GM12878 (cell line): ENCODE measurements around the gene RBM26. TPM values are rescaled to one million over a fixed set of nuclear protein-coding genes. Genes with fewer than 3 reads are reported as not detected.

ENCODE experiments used
- ETV6 ChIP-seq, 2 experiments: fragments of 450-650 bp in 1 of 2; IDR thresholded peaks in 1 of 2; conservative IDR thresholded peaks in 1 of 2; 2 replicates each; pipeline ENCODE4 v1.6.1; 2014; ENCODE audit warnings: antibody characterized with exemption in 1 of 2, borderline replicate concordance in 1 of 2, low read depth in 1 of 2, mild to moderate bottlenecking in 1 of 2, moderate library complexity in 1 of 2
- IKZF1 ChIP-seq: fragments of 450-650 bp; conservative IDR thresholded peaks from 2 replicates; pipeline ENCODE4 v1.6.1; 2017; ENCODE audit warnings: antibody characterized with exemption, mild to moderate bottlenecking
- MYC ChIP-seq: IDR thresholded peaks from 2 replicates; pipeline ENCODE4 v1.6.1; 2011; ENCODE audit warnings: mild to moderate bottlenecking, low read length, moderate library complexity, inconsistent platforms; ENCODE audit not compliant: insufficient read depth, insufficient replicate concordance, insufficient read length, severe bottlenecking
- NR2C2 ChIP-seq: IDR thresholded peaks from 2 replicates; pipeline ENCODE4 v1.6.1; 2011; ENCODE audit warnings: borderline replicate concordance, low read depth; ENCODE audit not compliant: control insufficient read depth, insufficient read length
- NRF1 ChIP-seq: conservative IDR thresholded peaks from 2 replicates; pipeline ENCODE4 v1.6.1; 2011; ENCODE audit warnings: mild to moderate bottlenecking, low read depth, low read length, improper control_type of control experiment
- SREBF2 ChIP-seq: IDR thresholded peaks from 2 replicates; pipeline ENCODE4 v1.6.1; 2012; ENCODE audit warnings: mild to moderate bottlenecking, low read length
- ZNF384 ChIP-seq: IDR thresholded peaks from 2 replicates; pipeline ENCODE4 v1.6.1; 2012; ENCODE audit warnings: low read depth, mild to moderate bottlenecking, low read length, improper control_type of control experiment, borderline replicate concordance
- polyA plus RNA-seq, 11 experiments: library from polyadenylated mRNA; depleted of rRNA in 4 of 11; unstranded in 6 of 11; stranded (reverse) in 5 of 11; fragments of >200 nt; fragmentation: Nextera tagmentation in 4 of 11; fragmentation: Illumina TruSeq in 1 of 11; extraction: Ambion mirVana in 4 of 11; extraction: Trizol in 1 of 11; gene quantifications; 1 replicate in 1 of 11; 2 replicates in 10 of 11; pipeline versions ENCODE4 v1.2.1 to v1.2.3, GENCODE V29; 2011 to 2016; ENCODE audit warnings: inconsistent platforms in 2 of 11, missing spikeins in 2 of 11, low read depth in 1 of 11
- total RNA-seq, 4 experiments: library from RNA; depleted of rRNA in 3 of 4; stranded (reverse); fragments of >200 nt in 3 of 4; fragmentation: Illumina TruSeq in 1 of 4; extraction: Trizol in 1 of 4; gene quantifications; 2 replicates each; pipeline versions ENCODE4 v1.2.1 to v1.2.3, GENCODE V29; 2013 to 2021
- TF ChIP-seq, protein P1 (sequence below): fragments of 450-650 bp; IDR thresholded peaks from 2 replicates; pipeline ENCODE4 v1.6.1; 2016; ENCODE audit warnings: mild to moderate bottlenecking, moderate library complexity, borderline replicate concordance
- TF ChIP-seq, protein P2 (sequence below): fragments of 150-350 bp; IDR thresholded peaks from 2 replicates; pipeline ENCODE4 v1.6.1; 2016; ENCODE audit warnings: low read depth, low read length
- TF ChIP-seq, protein P3 (sequence below), 3 experiments: IDR thresholded peaks in 2 of 3; conservative IDR thresholded peaks in 1 of 3; 2 replicates each; pipeline ENCODE4 v1.5.1; 2011; ENCODE audit warnings: low read depth in 3 of 3, low read length in 3 of 3, mild to moderate bottlenecking in 3 of 3, control low read depth in 2 of 3, moderate library complexity in 2 of 3, inconsistent platforms in 1 of 3, mixed read lengths in 1 of 3; ENCODE audit not compliant: control insufficient read depth in 2 of 3, insufficient read depth in 1 of 3; ENCODE audit errors: extremely low read depth in 1 of 3
- TF ChIP-seq, protein P4 (sequence below): fragments of 450-650 bp; IDR thresholded peaks from 2 replicates; pipeline ENCODE4 v1.6.1; 2017; ENCODE audit warnings: mild to moderate bottlenecking, low read depth, inconsistent platforms; ENCODE audit not compliant: poor library complexity, severe bottlenecking
- TF ChIP-seq, protein P5 (sequence below): fragments of 450-650 bp; IDR thresholded peaks from 2 replicates; pipeline ENCODE4 v1.6.1; 2018; ENCODE audit warnings: mild to moderate bottlenecking, low read depth, moderate library complexity; ENCODE audit not compliant: partially characterized antibody

The RBM26 gene
- total and polyA plus RNA-seq, 10 of the 15 experiments (the other 5 are each of a cell fraction or from before 2014, with no cell fraction given): 17.6 to 71.3 (median 38.9) TPM

GRCh38 chr13:79448413-79448812 is 42.4 kb upstream of the RBM26 start (continued):
- TF ChIP-seq, protein P1, sequence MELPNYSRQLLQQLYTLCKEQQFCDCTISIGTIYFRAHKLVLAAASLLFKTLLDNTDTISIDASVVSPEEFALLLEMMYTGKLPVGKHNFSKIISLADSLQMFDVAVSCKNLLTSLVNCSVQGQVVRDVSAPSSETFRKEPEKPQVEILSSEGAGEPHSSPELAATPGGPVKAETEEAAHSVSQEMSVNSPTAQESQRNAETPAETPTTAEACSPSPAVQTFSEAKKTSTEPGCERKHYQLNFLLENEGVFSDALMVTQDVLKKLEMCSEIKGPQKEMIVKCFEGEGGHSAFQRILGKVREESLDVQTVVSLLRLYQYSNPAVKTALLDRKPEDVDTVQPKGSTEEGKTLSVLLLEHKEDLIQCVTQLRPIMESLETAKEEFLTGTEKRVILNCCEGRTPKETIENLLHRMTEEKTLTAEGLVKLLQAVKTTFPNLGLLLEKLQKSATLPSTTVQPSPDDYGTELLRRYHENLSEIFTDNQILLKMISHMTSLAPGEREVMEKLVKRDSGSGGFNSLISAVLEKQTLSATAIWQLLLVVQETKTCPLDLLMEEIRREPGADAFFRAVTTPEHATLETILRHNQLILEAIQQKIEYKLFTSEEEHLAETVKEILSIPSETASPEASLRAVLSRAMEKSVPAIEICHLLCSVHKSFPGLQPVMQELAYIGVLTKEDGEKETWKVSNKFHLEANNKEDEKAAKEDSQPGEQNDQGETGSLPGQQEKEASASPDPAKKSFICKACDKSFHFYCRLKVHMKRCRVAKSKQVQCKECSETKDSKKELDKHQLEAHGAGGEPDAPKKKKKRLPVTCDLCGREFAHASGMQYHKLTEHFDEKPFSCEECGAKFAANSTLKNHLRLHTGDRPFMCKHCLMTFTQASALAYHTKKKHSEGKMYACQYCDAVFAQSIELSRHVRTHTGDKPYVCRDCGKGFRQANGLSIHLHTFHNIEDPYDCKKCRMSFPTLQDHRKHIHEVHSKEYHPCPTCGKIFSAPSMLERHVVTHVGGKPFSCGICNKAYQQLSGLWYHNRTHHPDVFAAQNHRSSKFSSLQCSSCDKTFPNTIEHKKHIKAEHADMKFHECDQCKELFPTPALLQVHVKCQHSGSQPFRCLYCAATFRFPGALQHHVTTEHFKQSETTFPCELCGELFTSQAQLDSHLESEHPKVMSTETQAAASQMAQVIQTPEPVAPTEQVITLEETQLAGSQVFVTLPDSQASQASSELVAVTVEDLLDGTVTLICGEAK: no peak
- TF ChIP-seq, protein P2, sequence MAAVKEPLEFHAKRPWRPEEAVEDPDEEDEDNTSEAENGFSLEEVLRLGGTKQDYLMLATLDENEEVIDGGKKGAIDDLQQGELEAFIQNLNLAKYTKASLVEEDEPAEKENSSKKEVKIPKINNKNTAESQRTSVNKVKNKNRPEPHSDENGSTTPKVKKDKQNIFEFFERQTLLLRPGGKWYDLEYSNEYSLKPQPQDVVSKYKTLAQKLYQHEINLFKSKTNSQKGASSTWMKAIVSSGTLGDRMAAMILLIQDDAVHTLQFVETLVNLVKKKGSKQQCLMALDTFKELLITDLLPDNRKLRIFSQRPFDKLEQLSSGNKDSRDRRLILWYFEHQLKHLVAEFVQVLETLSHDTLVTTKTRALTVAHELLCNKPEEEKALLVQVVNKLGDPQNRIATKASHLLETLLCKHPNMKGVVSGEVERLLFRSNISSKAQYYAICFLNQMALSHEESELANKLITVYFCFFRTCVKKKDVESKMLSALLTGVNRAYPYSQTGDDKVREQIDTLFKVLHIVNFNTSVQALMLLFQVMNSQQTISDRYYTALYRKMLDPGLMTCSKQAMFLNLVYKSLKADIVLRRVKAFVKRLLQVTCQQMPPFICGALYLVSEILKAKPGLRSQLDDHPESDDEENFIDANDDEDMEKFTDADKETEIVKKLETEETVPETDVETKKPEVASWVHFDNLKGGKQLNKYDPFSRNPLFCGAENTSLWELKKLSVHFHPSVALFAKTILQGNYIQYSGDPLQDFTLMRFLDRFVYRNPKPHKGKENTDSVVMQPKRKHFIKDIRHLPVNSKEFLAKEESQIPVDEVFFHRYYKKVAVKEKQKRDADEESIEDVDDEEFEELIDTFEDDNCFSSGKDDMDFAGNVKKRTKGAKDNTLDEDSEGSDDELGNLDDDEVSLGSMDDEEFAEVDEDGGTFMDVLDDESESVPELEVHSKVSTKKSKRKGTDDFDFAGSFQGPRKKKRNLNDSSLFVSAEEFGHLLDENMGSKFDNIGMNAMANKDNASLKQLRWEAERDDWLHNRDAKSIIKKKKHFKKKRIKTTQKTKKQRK: no peak
- TF ChIP-seq ETV6 (conservative IDR thresholded peaks at IDR 0.05 in 1 of 2, IDR thresholded peaks at IDR 0.05 in 1 of 2; ENCODE audit: borderline replicate concordance in 1 of 2, low read depth in 1 of 2) (peak in 1 of 2 experiments; percentile 79; a peak in 2 of 4 replicates), SREBF2 (no peak), NRF1 (no peak), MYC (no peak), NR2C2 (no peak), ZNF384 (no peak), IKZF1 (0 out of 2 replicates have a peak, but pooled peaks have one; percentile 30)
- TF ChIP-seq, protein P3, sequence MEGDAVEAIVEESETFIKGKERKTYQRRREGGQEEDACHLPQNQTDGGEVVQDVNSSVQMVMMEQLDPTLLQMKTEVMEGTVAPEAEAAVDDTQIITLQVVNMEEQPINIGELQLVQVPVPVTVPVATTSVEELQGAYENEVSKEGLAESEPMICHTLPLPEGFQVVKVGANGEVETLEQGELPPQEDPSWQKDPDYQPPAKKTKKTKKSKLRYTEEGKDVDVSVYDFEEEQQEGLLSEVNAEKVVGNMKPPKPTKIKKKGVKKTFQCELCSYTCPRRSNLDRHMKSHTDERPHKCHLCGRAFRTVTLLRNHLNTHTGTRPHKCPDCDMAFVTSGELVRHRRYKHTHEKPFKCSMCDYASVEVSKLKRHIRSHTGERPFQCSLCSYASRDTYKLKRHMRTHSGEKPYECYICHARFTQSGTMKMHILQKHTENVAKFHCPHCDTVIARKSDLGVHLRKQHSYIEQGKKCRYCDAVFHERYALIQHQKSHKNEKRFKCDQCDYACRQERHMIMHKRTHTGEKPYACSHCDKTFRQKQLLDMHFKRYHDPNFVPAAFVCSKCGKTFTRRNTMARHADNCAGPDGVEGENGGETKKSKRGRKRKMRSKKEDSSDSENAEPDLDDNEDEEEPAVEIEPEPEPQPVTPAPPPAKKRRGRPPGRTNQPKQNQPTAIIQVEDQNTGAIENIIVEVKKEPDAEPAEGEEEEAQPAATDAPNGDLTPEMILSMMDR (IDR thresholded peaks at IDR 0.05 in 2 of 3, conservative IDR thresholded peaks at IDR 0.05 in 1 of 3; ENCODE audit: control insufficient read depth in 2 of 3, extremely low read depth in 1 of 3, insufficient read depth in 1 of 3, low read depth in 3 of 3, low read length in 3 of 3): no peak
- TF ChIP-seq, protein P4, sequence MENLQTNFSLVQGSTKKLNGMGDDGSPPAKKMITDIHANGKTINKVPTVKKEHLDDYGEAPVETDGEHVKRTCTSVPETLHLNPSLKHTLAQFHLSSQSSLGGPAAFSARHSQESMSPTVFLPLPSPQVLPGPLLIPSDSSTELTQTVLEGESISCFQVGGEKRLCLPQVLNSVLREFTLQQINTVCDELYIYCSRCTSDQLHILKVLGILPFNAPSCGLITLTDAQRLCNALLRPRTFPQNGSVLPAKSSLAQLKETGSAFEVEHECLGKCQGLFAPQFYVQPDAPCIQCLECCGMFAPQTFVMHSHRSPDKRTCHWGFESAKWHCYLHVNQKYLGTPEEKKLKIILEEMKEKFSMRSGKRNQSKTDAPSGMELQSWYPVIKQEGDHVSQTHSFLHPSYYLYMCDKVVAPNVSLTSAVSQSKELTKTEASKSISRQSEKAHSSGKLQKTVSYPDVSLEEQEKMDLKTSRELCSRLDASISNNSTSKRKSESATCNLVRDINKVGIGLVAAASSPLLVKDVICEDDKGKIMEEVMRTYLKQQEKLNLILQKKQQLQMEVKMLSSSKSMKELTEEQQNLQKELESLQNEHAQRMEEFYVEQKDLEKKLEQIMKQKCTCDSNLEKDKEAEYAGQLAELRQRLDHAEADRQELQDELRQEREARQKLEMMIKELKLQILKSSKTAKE: no peak
- TF ChIP-seq, protein P5, sequence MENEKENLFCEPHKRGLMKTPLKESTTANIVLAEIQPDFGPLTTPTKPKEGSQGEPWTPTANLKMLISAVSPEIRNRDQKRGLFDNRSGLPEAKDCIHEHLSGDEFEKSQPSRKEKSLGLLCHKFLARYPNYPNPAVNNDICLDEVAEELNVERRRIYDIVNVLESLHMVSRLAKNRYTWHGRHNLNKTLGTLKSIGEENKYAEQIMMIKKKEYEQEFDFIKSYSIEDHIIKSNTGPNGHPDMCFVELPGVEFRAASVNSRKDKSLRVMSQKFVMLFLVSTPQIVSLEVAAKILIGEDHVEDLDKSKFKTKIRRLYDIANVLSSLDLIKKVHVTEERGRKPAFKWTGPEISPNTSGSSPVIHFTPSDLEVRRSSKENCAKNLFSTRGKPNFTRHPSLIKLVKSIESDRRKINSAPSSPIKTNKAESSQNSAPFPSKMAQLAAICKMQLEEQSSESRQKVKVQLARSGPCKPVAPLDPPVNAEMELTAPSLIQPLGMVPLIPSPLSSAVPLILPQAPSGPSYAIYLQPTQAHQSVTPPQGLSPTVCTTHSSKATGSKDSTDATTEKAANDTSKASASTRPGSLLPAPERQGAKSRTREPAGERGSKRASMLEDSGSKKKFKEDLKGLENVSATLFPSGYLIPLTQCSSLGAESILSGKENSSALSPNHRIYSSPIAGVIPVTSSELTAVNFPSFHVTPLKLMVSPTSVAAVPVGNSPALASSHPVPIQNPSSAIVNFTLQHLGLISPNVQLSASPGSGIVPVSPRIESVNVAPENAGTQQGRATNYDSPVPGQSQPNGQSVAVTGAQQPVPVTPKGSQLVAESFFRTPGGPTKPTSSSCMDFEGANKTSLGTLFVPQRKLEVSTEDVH: no peak
